ENCODE data around the gene SMC3. TPM values are rescaled to one million over a fixed set of nuclear protein-coding genes. Genes with fewer than 3 reads are reported as not detected.

Gene SMC3
- total RNA-seq, 3 donors from 2014 or later (not counting 1 experiment from before 2014, with no cell fraction given), result 36.6 to 38.5 (median 37.8) TPM

GRCh38 chr10:110572862-110573261 lies 5.4 kb downstream of the SMC3 start:
- H3K4me1 ChIP-seq (ENCODE audit: control insufficient read depth, insufficient read depth, low read length), result peaks cover 7% of the 10 kb centered on the region
- H3K27me3 ChIP-seq (ENCODE audit: control insufficient read depth, insufficient read depth, low read length), result no peaks in the 10 kb centered on the region
- intact Hi-C loops (cut with micrococcal nuclease), result no loop called here
- no peak overlapping the region for H3K4me3 ChIP-seq (ENCODE audit: low read length)
- H3K27ac ChIP-seq (ENCODE audit: low read length), result no peak overlapping the region
- H3K9me3 Mint-ChIP-seq, result no peaks in the 10 kb centered on the region
- H3K36me3 Mint-ChIP-seq, result no peaks in the 10 kb centered on the region
- H3K27ac Mint-ChIP-seq, result no peak overlapping the region
- DNase-seq (no peak), ATAC-seq (no peak)
- 31% methylated on average over 1 of the region's 2 CpGs for WGBS (ENCODE audit: insufficient coverage)
- peaks cover 46 to 51% of the 10 kb centered on the region in 2 donors for H3K4me1 Mint-ChIP-seq
- peak overlapping the region; percentile 45 for H3K4me3 Mint-ChIP-seq
- no peak for TF ChIP-seq CTCF (IDR thresholded peaks at IDR 0.05)
- no peaks in the 10 kb centered on the region for H3K27me3 Mint-ChIP-seq (ENCODE audit: low read depth in 2 of 2)
- no peaks in the 10 kb centered on the region for H3K9me3 ChIP-seq (ENCODE audit: control insufficient read depth, insufficient read depth, low read length)
- H3K36me3 ChIP-seq (ENCODE audit: control insufficient read depth, insufficient read depth, low read length), result peaks cover 20% of the 10 kb centered on the region

GRCh38 chr10:110574420-110574819 lies 6.9 kb downstream of the SMC3 start:
- no peak for DNase-seq
- WGBS (ENCODE audit: insufficient coverage), result 87% methylated on average over 5 of the region's 5 CpGs
- Histone ChIP-seq H3K36me3 (ENCODE audit: control insufficient read depth, insufficient read depth, low read length) (peaks cover 36% of the 10 kb centered on the region), H3K4me3 (ENCODE audit: low read length) (no peak overlapping the region), H3K9me3 (ENCODE audit: control insufficient read depth, insufficient read depth, low read length) (no peaks in the 10 kb centered on the region), H3K4me1 (ENCODE audit: control insufficient read depth, insufficient read depth, low read length) (peaks cover 3% of the 10 kb centered on the region), H3K27me3 (ENCODE audit: control insufficient read depth, insufficient read depth, low read length) (no peaks in the 10 kb centered on the region), H3K27ac (ENCODE audit: low read length) (no peak overlapping the region)
- Mint-ChIP-seq H3K36me3 (peaks cover 6% of the 10 kb centered on the region), H3K27ac (peak overlapping the region in 1 of 2 donors; percentile 51), H3K4me3 (no peak overlapping the region), H3K4me1 (peaks cover 34 to 37% of the 10 kb centered on the region in 2 donors), H3K27me3 (ENCODE audit: low read depth in 2 of 2) (no peaks in the 10 kb centered on the region), H3K9me3 (no peaks in the 10 kb centered on the region)
- no peak for TF ChIP-seq CTCF (IDR thresholded peaks at IDR 0.05)
- intact Hi-C loops (cut with micrococcal nuclease), result no loop called here
- ATAC-seq, result no peak

GRCh38 chr10:110576220-110576619 lies 8.7 kb downstream of the SMC3 start:
- no peaks in the 10 kb centered on the region for H3K9me3 ChIP-seq (ENCODE audit: control insufficient read depth, insufficient read depth, low read length)
- H3K4me1 Mint-ChIP-seq, result peaks cover 21 to 24% of the 10 kb centered on the region in 2 donors
- no peaks in the 10 kb centered on the region for H3K27me3 Mint-ChIP-seq (ENCODE audit: low read depth in 2 of 2)
- H3K4me3 Mint-ChIP-seq, result no peak overlapping the region
- ATAC-seq (no peak), DNase-seq (no peak)
- 97% methylated on average over 4 of the region's 5 CpGs for whole genome bisulfite sequencing (ENCODE audit: insufficient coverage)
- H3K36me3 ChIP-seq (ENCODE audit: control insufficient read depth, insufficient read depth, low read length), result peaks cover 52% of the 10 kb centered on the region
- no peak overlapping the region for H3K4me3 ChIP-seq (ENCODE audit: low read length)
- H3K4me1 ChIP-seq (ENCODE audit: control insufficient read depth, insufficient read depth, low read length), result no peaks in the 10 kb centered on the region
- H3K27ac ChIP-seq (ENCODE audit: low read length), result no peak overlapping the region
- intact Hi-C loops (cut with micrococcal nuclease), result no loop called here
- no peak overlapping the region for H3K27ac Mint-ChIP-seq
- H3K27me3 ChIP-seq (ENCODE audit: control insufficient read depth, insufficient read depth, low read length), result no peaks in the 10 kb centered on the region
- TF ChIP-seq CTCF (IDR thresholded peaks at IDR 0.05), result no peak
- H3K36me3 Mint-ChIP-seq, result peaks cover 10% of the 10 kb centered on the region
- H3K9me3 Mint-ChIP-seq, result no peaks in the 10 kb centered on the region

- WGBS (ENCODE audit: insufficient coverage), result 100% methylated on average over 1 of the region's 3 CpGs
- Histone ChIP-seq H3K4me1 (ENCODE audit: control insufficient read depth, insufficient read depth, low read length) (no peaks in the 10 kb centered on the region), H3K36me3 (ENCODE audit: control insufficient read depth, insufficient read depth, low read length) (peaks cover 60% of the 10 kb centered on the region), H3K9me3 (ENCODE audit: control insufficient read depth, insufficient read depth, low read length) (no peaks in the 10 kb centered on the region), H3K27ac (ENCODE audit: low read length) (no peak overlapping the region), H3K4me3 (ENCODE audit: low read length) (no peak overlapping the region), H3K27me3 (ENCODE audit: control insufficient read depth, insufficient read depth, low read length) (no peaks in the 10 kb centered on the region)
- ATAC-seq (no peak), DNase-seq (no peak)
- TF ChIP-seq CTCF (IDR thresholded peaks at IDR 0.05), result no peak
- Mint-ChIP-seq H3K27ac (no peak overlapping the region), H3K4me1 (peaks cover 18 to 20% of the 10 kb centered on the region in 2 donors), H3K36me3 (peaks cover 10% of the 10 kb centered on the region), H3K4me3 (no peak overlapping the region), H3K9me3 (no peaks in the 10 kb centered on the region), H3K27me3 (ENCODE audit: low read depth in 2 of 2) (no peaks in the 10 kb centered on the region)
- intact Hi-C loops (cut with micrococcal nuclease), result no loop called here
Observed at GRCh38 chr10:110577056-110577455, 9.6 kb downstream of the SMC3 start.

Data from natural killer cell (primary cell).